Brain microvascular endothelial cell (primary cell): ENCODE data around the gene OLA1.
"Not testable (repeated sequence)": the region's sequence is repeated elsewhere in the genome, so short reads cannot be mapped to it uniquely, and the experiment has no call there.

Experiments used
- DNase-seq: peaks from one replicate; pipeline ENCODE4 v3.0.0-alpha.2; 2020
- H3K27ac ChIP-seq: fragments of 250-450 bp; sonication (Bioruptor Pico); 2 replicates; pipeline ENCODE4 v1.5.1; 2020; ENCODE audit warnings: mild to moderate bottlenecking, moderate library complexity
- H3K27me3 ChIP-seq: fragments of 250-450 bp; sonication (Bioruptor Pico); replicated peaks from 2 replicates; pipeline ENCODE4 v1.5.1; 2020; ENCODE audit warnings: mild to moderate bottlenecking
- H3K36me3 ChIP-seq: fragments of 250-450 bp; sonication (Bioruptor Pico); replicated peaks from 2 replicates; pipeline ENCODE4 v1.5.1; 2020; ENCODE audit warnings: mild to moderate bottlenecking
- H3K4me3 ChIP-seq: 2 replicates; pipeline ENCODE4 v1.5.1; 2011; ENCODE audit warnings: low read depth, mild to moderate bottlenecking, control low read depth, low read length, moderate library complexity
- CTCF ChIP-seq: IDR thresholded peaks from 2 replicates; pipeline ENCODE4 v1.5.1; 2011; ENCODE audit warnings: low read depth, mild to moderate bottlenecking, moderate library complexity, low read length, control low read depth, inconsistent platforms; ENCODE audit errors: missing control alignments
- in situ Hi-C: cut with HindIII; loops from 2 replicates; pipeline ENCODE4 v1.10.0; 2017; ENCODE audit warnings: low sequenced_read_pairs, low pct_ligation_motif_present

The OLA1 gene

GRCh38 chr2:174248998-174249592 lies 763 bp upstream of the OLA1 start:
- no peak for DNase-seq
- peak overlapping the region; percentile 62 for H3K4me3 ChIP-seq
- in situ Hi-C loops = no loop called here
- H3K27me3 ChIP-seq = no peaks in the 10 kb centered on the region
- H3K36me3 ChIP-seq = no peaks in the 10 kb centered on the region
- H3K27ac ChIP-seq = peak overlapping the region; percentile 47
- no peak for TF ChIP-seq CTCF

- Histone ChIP-seq H3K4me3 (peak overlapping the region; percentile 82), H3K27ac (peak overlapping the region; percentile 52), H3K36me3 (no peaks in the 10 kb centered on the region), H3K27me3 (no peaks in the 10 kb centered on the region)
- in situ Hi-C loops = no loop called here
- DNase-seq = peak; percentile 5
- TF ChIP-seq CTCF = no peak
Measured at GRCh38 chr2:174247474-174248186, 702 bp downstream of the OLA1 start.

DNA sequence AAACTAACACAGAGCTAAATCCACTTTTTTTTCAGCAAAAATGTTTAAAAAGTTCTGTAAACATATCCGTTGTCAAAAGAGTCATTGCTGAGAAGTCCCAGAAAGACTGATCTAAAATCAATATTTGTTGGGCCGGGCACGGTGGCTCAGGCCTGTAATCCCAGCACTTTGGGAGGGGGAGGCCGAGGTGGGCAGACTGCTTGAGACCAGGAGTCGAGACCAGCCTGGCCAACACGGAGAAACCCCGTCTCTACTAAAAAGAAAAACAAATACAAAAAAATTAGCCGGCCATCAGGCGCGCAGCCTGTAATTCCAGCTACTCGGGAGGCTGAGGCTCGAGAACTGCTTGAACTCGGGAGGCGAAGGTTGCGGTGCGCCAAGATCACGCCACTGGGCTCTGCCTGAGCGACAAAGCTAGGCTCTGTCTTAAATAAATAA lies 1.4 kb downstream of the OLA1 start:
- TF ChIP-seq CTCF = no peak
- Histone ChIP-seq H3K36me3 (no peaks in the 10 kb centered on the region), H3K27ac (no peak overlapping the region), H3K4me3 (no peak overlapping the region), H3K27me3 (no peaks in the 10 kb centered on the region)
- no peak for DNase-seq
- in situ Hi-C loops = no loop called here

DNA sequence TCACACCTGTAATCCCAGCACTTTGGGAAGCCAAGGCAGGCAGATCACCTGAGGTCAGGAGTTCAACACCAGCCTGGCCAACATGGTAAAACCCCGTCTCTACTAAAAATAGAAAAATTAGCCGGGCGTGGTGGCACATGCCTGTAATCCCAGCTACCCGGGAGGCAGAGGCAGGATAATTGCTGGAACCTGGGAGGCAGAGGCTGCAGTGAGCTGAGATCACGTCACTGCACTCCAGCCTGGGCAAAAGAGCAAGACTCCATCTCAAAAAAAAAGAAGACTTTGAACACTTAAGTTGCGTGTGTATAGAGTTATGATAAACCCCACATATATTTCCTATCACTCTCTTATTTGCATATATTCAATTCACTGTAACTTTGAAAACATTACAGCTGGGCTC lies 2.7 kb downstream of the OLA1 start:
- H3K36me3 ChIP-seq, DNase-seq, H3K4me3 ChIP-seq, H3K27ac ChIP-seq, H3K27me3 ChIP-seq, in situ Hi-C loops: not testable (repeated sequence)

DNA sequence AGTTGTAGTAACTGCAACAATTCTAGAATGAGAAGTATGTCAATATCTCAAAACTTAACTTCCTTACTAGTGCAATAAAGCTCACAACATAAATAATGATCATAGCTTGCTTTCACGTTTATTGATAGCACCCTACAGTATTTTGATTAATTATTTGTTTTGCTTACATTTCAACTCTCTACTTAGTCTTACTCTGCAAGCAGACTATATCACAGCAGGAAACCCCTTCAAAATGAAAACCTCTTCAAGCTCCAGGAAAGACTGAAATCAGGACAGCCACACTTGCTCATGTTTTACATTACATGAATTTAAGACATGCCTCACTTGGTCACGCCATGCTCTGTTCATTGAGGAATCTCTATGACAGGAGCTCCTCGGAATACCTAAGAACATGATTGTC lies 3.3 kb downstream of the OLA1 start:
- Histone ChIP-seq H3K36me3 (no peaks in the 10 kb centered on the region), H3K27ac (no peak overlapping the region), H3K27me3 (no peaks in the 10 kb centered on the region), H3K4me3 (no peak overlapping the region)
- DNase-seq = no peak
- TF ChIP-seq CTCF = no peak
- in situ Hi-C loops = no loop called here

DNA sequence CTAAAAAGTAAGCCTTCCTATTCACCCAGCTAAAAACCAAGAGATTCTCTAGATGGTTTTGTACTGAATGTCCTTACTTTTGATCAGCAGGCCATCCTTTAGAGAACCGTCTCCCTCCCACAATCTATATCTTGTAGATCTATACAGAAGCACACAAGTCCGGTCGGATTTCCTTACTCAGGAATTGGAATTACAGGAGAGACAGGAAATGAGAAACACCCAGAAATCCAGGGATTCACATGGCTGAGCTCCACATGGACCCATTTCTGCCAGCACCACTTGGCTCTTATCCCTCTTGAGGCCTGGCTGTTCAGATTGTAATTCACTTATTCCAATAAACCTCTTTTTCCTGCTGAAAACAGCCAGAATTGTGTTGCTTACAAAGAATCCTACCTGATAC lies 4.5 kb downstream of the OLA1 start:
- no peak for DNase-seq
- no peaks in the 10 kb centered on the region for H3K36me3 ChIP-seq
- no peak overlapping the region for H3K4me3 ChIP-seq
- H3K27me3 ChIP-seq = no peaks in the 10 kb centered on the region
- TF ChIP-seq CTCF = no peak
- in situ Hi-C loops = no loop called here
- no peak overlapping the region for H3K27ac ChIP-seq
